Parathyroid adenoma (tissue), 2 donors: ENCODE measurements around the gene WDR91.

ENCODE experiments used
- H2AFZ ChIP-seq: fragments of 300-600 bp; sonication (generic); one replicate; pipeline ENCODE4 v1.7.0; 2017; ENCODE audit warnings: antibody characterized with exemption, mild to moderate bottlenecking
- H3K27ac ChIP-seq: fragments of 300-600 bp; sonication (generic); one replicate; pipeline ENCODE4 v1.7.0; 2017
- H3K27me3 ChIP-seq: fragments of 300-600 bp; sonication (generic); one replicate; pipeline ENCODE4 v1.7.0; 2017; ENCODE audit warnings: low read length; ENCODE audit not compliant: control insufficient read depth, insufficient read depth
- H3K36me3 ChIP-seq: fragments of 300-600 bp; sonication (generic); one replicate; pipeline ENCODE4 v1.7.0; 2017; ENCODE audit warnings: low read length; ENCODE audit not compliant: control insufficient read depth, insufficient read depth
- H3K4me1 ChIP-seq: fragments of 300-600 bp; sonication (generic); one replicate; pipeline ENCODE4 v1.7.0; 2017; ENCODE audit warnings: control low read depth
- H3K4me2 ChIP-seq: fragments of 300-600 bp; sonication (generic); one replicate; pipeline ENCODE4 v1.7.0; 2017; ENCODE audit warnings: low read length
- H3K4me3 ChIP-seq: fragments of 300-600 bp; sonication (generic); one replicate; pipeline ENCODE4 v1.7.0; 2017; ENCODE audit warnings: low read depth, low read length
- H3K79me2 ChIP-seq: fragments of 300-600 bp; sonication (generic); one replicate; pipeline ENCODE4 v1.7.0; 2017; ENCODE audit warnings: control low read depth
- H3K9ac ChIP-seq: fragments of 300-600 bp; sonication (generic); one replicate; pipeline ENCODE4 v1.7.0; 2017; ENCODE audit warnings: mild to moderate bottlenecking
- H3K9me3 ChIP-seq: fragments of 300-600 bp; sonication (generic); one replicate; pipeline ENCODE4 v1.7.0; 2017; ENCODE audit warnings: low read length; ENCODE audit not compliant: control insufficient read depth
- CTCF ChIP-seq: fragments of 300-600 bp; sonication (generic); IDR thresholded peaks from one replicate; pipeline ENCODE4 v1.7.0; 2017; ENCODE audit warnings: antibody characterized with exemption, mild to moderate bottlenecking
- donor health status: primary hyperparathyroidism.

Gene WDR91

GRCh38 chr7:135233570-135233969 is 22.2 kb upstream of the WDR91 start, which contains the start of gene STRA8:
Gene STRA8, plus strand, starts transcription at chr7:135233838. Its CDS starts 6,687 bp downstream, at chr7:135240525.
- Histone ChIP-seq H3K9me3 (no peaks in the 10 kb centered on the region), H3K27ac (no peak within 1 kb of the TSS), H3K4me3 (no peak within 1 kb of the TSS), H3K27me3 (no peaks in the 10 kb centered on the region), H3K4me1 (no peaks in the 10 kb centered on the region), H3K79me2 (no peaks in the 10 kb centered on the region), H3K9ac (no peak within 1 kb of the TSS), H3K36me3 (no peaks in the 10 kb centered on the region), H3K4me2 (no peak within 1 kb of the TSS), H2AFZ (no peak within 1 kb of the TSS)
- no peak for TF ChIP-seq CTCF

GRCh38 chr7:135232720-135233119 is 21.4 kb upstream of the WDR91 start:
- Histone ChIP-seq H3K4me3 (no peak overlapping the region), H3K9ac (no peak overlapping the region), H2AFZ (no peak overlapping the region), H3K9me3 (no peaks in the 10 kb centered on the region), H3K4me1 (no peaks in the 10 kb centered on the region), H3K79me2 (no peaks in the 10 kb centered on the region), H3K27me3 (no peaks in the 10 kb centered on the region), H3K36me3 (no peaks in the 10 kb centered on the region), H3K27ac (no peak overlapping the region), H3K4me2 (no peak overlapping the region)
- TF ChIP-seq CTCF = no peak

- no peak for TF ChIP-seq CTCF
- H3K9me3 ChIP-seq = no peaks in the 10 kb centered on the region
- H3K4me1 ChIP-seq = no peaks in the 10 kb centered on the region
These were observed 20.8 kb upstream of the WDR91 start for GRCh38 chr7:135232087-135232486.

GRCh38 chr7:135231686-135232085 is 20.4 kb upstream of the WDR91 start:
- no peaks in the 10 kb centered on the region for H3K36me3 ChIP-seq
- H3K27ac ChIP-seq = no peak overlapping the region
- no peak overlapping the region for H2AFZ ChIP-seq
- H3K4me2 ChIP-seq = no peak overlapping the region
- H3K4me1 ChIP-seq = no peaks in the 10 kb centered on the region
- H3K27me3 ChIP-seq = no peaks in the 10 kb centered on the region
- no peaks in the 10 kb centered on the region for H3K79me2 ChIP-seq
- no peak overlapping the region for H3K9ac ChIP-seq
- H3K9me3 ChIP-seq = no peaks in the 10 kb centered on the region
- TF ChIP-seq CTCF = no peak
- H3K4me3 ChIP-seq = no peak overlapping the region

More at GRCh38 chr7:135232087-135232486, 20.8 kb upstream of the WDR91 start:
- Histone ChIP-seq H3K9ac (no peak overlapping the region), H2AFZ (no peak overlapping the region), H3K79me2 (no peaks in the 10 kb centered on the region), H3K4me3 (no peak overlapping the region), H3K4me2 (no peak overlapping the region), H3K27me3 (no peaks in the 10 kb centered on the region), H3K27ac (no peak overlapping the region), H3K36me3 (no peaks in the 10 kb centered on the region)

- Histone ChIP-seq H3K9ac (no peak overlapping the region), H3K79me2 (no peaks in the 10 kb centered on the region), H3K4me3 (no peak overlapping the region), H2AFZ (no peak overlapping the region), H3K4me2 (no peak overlapping the region), H3K27ac (no peak overlapping the region), H3K4me1 (no peaks in the 10 kb centered on the region), H3K36me3 (no peaks in the 10 kb centered on the region), H3K9me3 (no peaks in the 10 kb centered on the region), H3K27me3 (no peaks in the 10 kb centered on the region)
- TF ChIP-seq CTCF = no peak
These were observed 12.7 kb upstream of the WDR91 start for GRCh38 chr7:135224027-135224426.
